Measurements from ENCODE around the gene GPM6B.

DNA sequence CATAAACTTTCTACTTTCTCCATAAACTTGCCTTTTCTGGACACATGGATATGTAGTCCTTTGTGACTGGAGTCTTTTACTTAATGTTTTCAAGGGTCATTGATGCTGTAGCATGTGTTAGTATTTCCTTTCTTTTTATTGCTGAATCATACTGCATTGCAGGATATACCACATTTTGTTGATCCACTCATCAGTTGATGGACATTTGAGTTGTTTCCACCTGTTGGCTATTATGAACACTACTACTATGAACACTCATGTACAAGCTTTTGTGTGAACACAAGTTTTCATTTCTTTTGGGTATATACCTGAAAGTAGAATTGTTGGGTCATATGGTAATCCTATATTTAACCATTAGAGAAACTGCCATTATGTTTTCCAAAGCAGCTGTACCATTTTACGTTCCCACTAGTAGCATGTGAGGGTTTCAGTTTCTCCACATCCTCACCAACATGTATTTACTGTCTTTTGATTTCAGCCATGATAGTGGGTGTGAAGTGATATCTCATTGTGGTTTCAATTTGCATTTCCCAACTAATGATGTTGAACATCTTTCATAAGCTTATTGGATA is 26.3 kb upstream of the GPM6B start:
- no peak for TF ChIP-seq GATA2 (IDR thresholded peaks at IDR 0.05; ENCODE audit: low read depth, low read length)
- TF ChIP-seq GATA3 (IDR thresholded peaks at IDR 0.05; ENCODE audit: low read depth, low read length), result no peak
